Testis (tissue), 3 donors: ENCODE measurements around the gene CMTM1. TPM values are rescaled to one million over a fixed set of nuclear protein-coding genes. Genes with fewer than 3 reads are reported as not detected.

ENCODE experiments used
- DNase-seq: peaks from one replicate; pipeline ENCODE4 v3.0.0-alpha.2; 2019
- H3K27ac ChIP-seq, 2 donors: fragments of 200-600 bp; sonication (generic); one replicate each; pipeline ENCODE4 v1.5.1; 2019
- H3K27me3 ChIP-seq: fragments of 200-600 bp; sonication (generic); one replicate; pipeline ENCODE4 v1.5.1; 2019
- H3K36me3 ChIP-seq: fragments of 200-600 bp; sonication (generic); one replicate; pipeline ENCODE4 v1.5.1; 2017; ENCODE audit warnings: low read depth; ENCODE audit errors: missing control alignments
- H3K4me1 ChIP-seq: fragments of 200-600 bp; sonication (generic); one replicate; pipeline ENCODE4 v1.5.1; 2019
- H3K4me3 ChIP-seq, 2 donors: fragments of 200-600 bp; sonication (generic); one replicate each; pipeline ENCODE4 v1.5.1; 2017 to 2019
- H3K9me3 ChIP-seq: fragments of 200-600 bp; sonication (generic); one replicate; pipeline ENCODE4 v1.5.1; 2017
- CTCF ChIP-seq, 3 experiments: fragments of 450-650 bp in 2 of 3; fragments of 200-600 bp in 1 of 3; sonication (generic) in 1 of 3; IDR thresholded peaks; one replicate each; pipeline ENCODE4 v1.5.1; 2016 to 2019; ENCODE audit warnings: antibody characterized with exemption in 3 of 3, mild to moderate bottlenecking in 2 of 3, moderate library complexity in 1 of 3
- POLR2A ChIP-seq: fragments of 450-650 bp; IDR thresholded peaks from one replicate; pipeline ENCODE4 v1.6.1; 2017; ENCODE audit warnings: antibody characterized with exemption, mild to moderate bottlenecking, moderate library complexity
- WGBS, 2 donors: methylation state at CpG; one replicate each; pipeline ENCODE4 v1.1.5; 2018; 5-methylcytosine and 5-hydroxymethylcytosine counted together
- intact Hi-C: fragments of 100-400 bp; cut with DNase I; formaldehyde crosslinking; loops from one replicate; pipeline ENCODE4 v1.15.1; 2023; ENCODE audit warnings: low total_unique reads
- polyA plus RNA-seq: library from polyadenylated mRNA; stranded (reverse); fragments of 350-450 nt; fragmentation: Illumina TruSeq; extraction: RNeasy Lipid Tissue Mini Kit (QIAGEN cat#74804); gene quantifications from one replicate; pipeline ENCODE4 v1.2.3, GENCODE V29; 2014; ENCODE audit warnings: low read depth, low replicate concordance; ENCODE audit not compliant: insufficient read depth
- total RNA-seq, 2 donors: library from RNA; depleted of rRNA; stranded (reverse); fragments of >200 nt; gene quantifications; one replicate each; pipeline ENCODE4 v1.2.3, GENCODE V29; 2016

The CMTM1 gene
- total and polyA plus RNA-seq, 3 donors from 2014 or later = 24.0 to 103 (median 47.5) TPM

GRCh38 chr16:66544016-66544757, 22.1 kb upstream of the CMTM1 start:
- H3K4me1 ChIP-seq = peaks cover 13% of the 10 kb centered on the region
- H3K27ac ChIP-seq = no peak overlapping the region
- H3K4me3 ChIP-seq = no peak overlapping the region
- no peak for DNase-seq
- H3K9me3 ChIP-seq = no peaks in the 10 kb centered on the region
- TF ChIP-seq POLR2A = no peak
- TF ChIP-seq CTCF (IDR thresholded peaks at IDR 0.05) = no peak
- 81 to 86% methylated on average over 7 of the region's 7 CpGs for WGBS, 2 donors
- H3K27me3 ChIP-seq = no peaks in the 10 kb centered on the region
- intact Hi-C loops = no loop called here
- H3K36me3 ChIP-seq = no peaks in the 10 kb centered on the region

- Histone ChIP-seq H3K27me3 (no peaks in the 10 kb centered on the region), H3K36me3 (no peaks in the 10 kb centered on the region), H3K9me3 (no peaks in the 10 kb centered on the region), H3K4me1 (peaks cover 21% of the 10 kb centered on the region), H3K4me3 (no peak overlapping the region), H3K27ac (no peak overlapping the region)
- intact Hi-C loops = no loop called here
- DNase-seq = no peak
- TF ChIP-seq POLR2A (no peak), CTCF (IDR thresholded peaks at IDR 0.05) (no peak)
- 90 to 93% methylated on average over 5 of the region's 5 CpGs for WGBS, 2 donors
Observed at GRCh38 chr16:66547101-66547989, 18.9 kb upstream of the CMTM1 start.

GRCh38 chr16:66548068-66548467, 18.2 kb upstream of the CMTM1 start:
- DNase-seq = no peak
- no peaks in the 10 kb centered on the region for H3K36me3 ChIP-seq
- peaks cover 22% of the 10 kb centered on the region for H3K4me1 ChIP-seq
- whole genome bisulfite sequencing, 2 donors = 83 to 88% methylated on average over 4 of the region's 4 CpGs
- intact Hi-C loops = no loop called here
- H3K4me3 ChIP-seq = no peak overlapping the region
- H3K9me3 ChIP-seq = no peaks in the 10 kb centered on the region
- H3K27ac ChIP-seq = peak overlapping the region in 1 of 2 donors; percentile 98
- H3K27me3 ChIP-seq = no peaks in the 10 kb centered on the region
- TF ChIP-seq CTCF (IDR thresholded peaks at IDR 0.05) = no peak
- no peak for TF ChIP-seq POLR2A

- Histone ChIP-seq H3K36me3 (no peaks in the 10 kb centered on the region), H3K4me3 (peak overlapping the region; percentile 75 to 82), H3K27me3 (no peaks in the 10 kb centered on the region), H3K9me3 (no peaks in the 10 kb centered on the region), H3K4me1 (peaks cover 27% of the 10 kb centered on the region), H3K27ac (peak overlapping the region; percentile 93 to 98)
- DNase-seq = no peak
- 14 to 40% methylated on average over 9 of the region's 9 CpGs for WGBS, 2 donors
- intact Hi-C loops = no loop called here
- TF ChIP-seq CTCF (IDR thresholded peaks at IDR 0.05) (no peak), POLR2A (no peak)
Observed at GRCh38 chr16:66548868-66549267, 17.4 kb upstream of the CMTM1 start.
